GM21576 (cell line): ENCODE measurements around the gene CTDSP1.

Experiments
- ATAC-seq: cut with Tn5 transposase; IDR thresholded peaks from one replicate; pipeline ENCODE4 v1.9.1; 2021; ENCODE audit warnings: mild to moderate bottlenecking, moderate library complexity; ENCODE audit not compliant: unreplicated experiment

Gene CTDSP1

GRCh38 chr2:218452079-218452478 is 52.4 kb downstream of the CTDSP1 start:
- ATAC-seq, result no peak
